Erythroblast (primary cell): ENCODE measurements around the gene APOL4.

Experiments
- GATA1 ChIP-seq: IDR thresholded peaks from 2 replicates; pipeline ENCODE4 v1.6.1; 2011; ENCODE audit warnings: low read depth, mild to moderate bottlenecking, control low read depth, low read length, moderate library complexity
- POLR2A ChIP-seq: IDR thresholded peaks from 2 replicates; pipeline ENCODE4 v1.6.1; 2011; ENCODE audit warnings: mild to moderate bottlenecking, low read length

DNA sequence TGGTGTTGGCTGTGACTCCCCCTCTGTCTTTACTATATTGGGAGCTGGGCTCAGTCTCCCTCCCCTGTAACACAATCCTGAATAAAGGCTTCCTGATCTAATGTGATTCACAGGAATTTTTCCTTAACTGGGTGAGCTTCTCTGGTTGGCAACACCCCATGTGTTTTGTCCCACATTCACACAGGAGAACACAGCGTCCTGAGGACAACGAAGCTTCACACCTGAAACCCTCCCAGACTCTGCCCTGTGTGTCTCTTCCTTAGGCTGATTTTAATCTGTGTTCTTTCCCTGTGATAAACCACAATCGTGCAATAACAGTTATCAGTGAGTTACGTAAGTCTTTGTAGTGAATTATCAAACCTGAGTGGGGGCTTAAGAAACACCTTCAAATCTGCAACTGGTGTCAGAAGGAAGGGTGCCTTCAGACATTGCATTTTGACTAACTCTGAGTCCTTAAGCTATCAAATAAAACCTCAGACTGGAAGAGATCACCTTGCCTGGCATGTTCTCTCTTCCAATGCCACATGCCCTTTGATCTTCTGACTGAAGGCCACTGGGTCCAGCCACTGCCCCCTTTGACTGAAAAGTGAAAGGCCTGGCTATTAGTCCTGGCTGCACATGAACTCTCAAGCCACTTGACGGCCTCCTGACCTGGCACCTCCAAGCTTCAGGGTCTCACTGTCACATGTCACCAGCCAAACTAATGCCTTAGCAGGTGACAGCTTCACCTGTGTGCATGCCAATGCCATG, 58.4 kb downstream of the APOL4 start:
- no peak for TF ChIP-seq POLR2A
- TF ChIP-seq GATA1, result no peak
